CD4-positive, alpha-beta T cell treated with Interleukin-17A for 4 hours (primary cell): ENCODE data around the gene PRDX1.
A peak's percentile ranks its signal among the peaks of the same experiment; 100 is the strongest.
"Not testable (repeated sequence)": the region's sequence is repeated elsewhere in the genome, so short reads cannot be mapped to it uniquely, and the experiment has no call there.

Experiments used
- DNase-seq: peaks from one replicate; pipeline ENCODE4 v3.0.0-alpha.2; 2020; ENCODE audit warnings: mixed read lengths

The PRDX1 gene

GRCh38 chr1:45535988-45536766, 14.5 kb upstream of the PRDX1 start:
- DNase-seq, result no peak

GRCh38 chr1:45531873-45532272, 10.2 kb upstream of the PRDX1 start:
- no peak for DNase-seq

GRCh38 chr1:45530632-45531135, 9.0 kb upstream of the PRDX1 start:
- DNase-seq, result no peak

GRCh38 chr1:45526135-45526644, 4.5 kb upstream of the PRDX1 start:
- no peak for DNase-seq

GRCh38 chr1:45523975-45524374, 2.3 kb upstream of the PRDX1 start:
- not testable (repeated sequence) for DNase-seq

- not testable (repeated sequence) for DNase-seq
Measured at GRCh38 chr1:45523516-45523915, 1.8 kb upstream of the PRDX1 start.

- no peak for DNase-seq
Measured at GRCh38 chr1:45522324-45523104, 830 bp upstream of the PRDX1 start.

GRCh38 chr1:45519774-45520173, 1.9 kb downstream of the PRDX1 start:
- not testable (repeated sequence) for DNase-seq

GRCh38 chr1:45518910-45519309, 2.8 kb downstream of the PRDX1 start:
- DNase-seq, result no peak

- not testable (repeated sequence) for DNase-seq
Measured at GRCh38 chr1:45518366-45518765, 3.3 kb downstream of the PRDX1 start.

GRCh38 chr1:45516465-45516864, 5.2 kb downstream of the PRDX1 start:
- no peak for DNase-seq

GRCh38 chr1:45516036-45516435, 5.6 kb downstream of the PRDX1 start:
- DNase-seq, result no peak

- not testable (repeated sequence) for DNase-seq
Measured at GRCh38 chr1:45513532-45514260, 8.0 kb downstream of the PRDX1 start.

- DNase-seq, result peak; percentile 69
Measured at GRCh38 chr1:45512641-45513054, 9.0 kb downstream of the PRDX1 start.

GRCh38 chr1:45510972-45511527, 10.6 kb downstream of the PRDX1 start:
- no peak for DNase-seq

- no peak for DNase-seq
Measured at GRCh38 chr1:45510036-45510971, 11.4 kb downstream of the PRDX1 start.

GRCh38 chr1:45508295-45509151, 13.2 kb downstream of the PRDX1 start:
- DNase-seq, result no peak

- DNase-seq, result no peak
Measured at GRCh38 chr1:45507893-45508292, 13.8 kb downstream of the PRDX1 start.

- DNase-seq, result no peak
Measured at GRCh38 chr1:45507195-45507594, 14.5 kb downstream of the PRDX1 start.
